H1 (cell line): ENCODE measurements around the gene LRCH3. TPM values are rescaled to one million over a fixed set of nuclear protein-coding genes. Genes with fewer than 3 reads are reported as not detected.

Experiments used
- CHD1 ChIP-seq: IDR thresholded peaks from 2 replicates; pipeline ENCODE4 v1.6.1; 2012; ENCODE audit warnings: low read depth, low read length, improper control_type of control experiment
- CTCF ChIP-seq, 3 experiments: IDR thresholded peaks; 1 replicate in 2 of 3; 2 replicates in 1 of 3; pipeline versions ENCODE4 v1.5.1 to v1.6.1; 2011; ENCODE audit warnings: low read length in 3 of 3, mild to moderate bottlenecking in 3 of 3, inconsistent platforms in 2 of 3, low read depth in 1 of 3, moderate library complexity in 1 of 3; ENCODE audit not compliant: insufficient read depth in 1 of 3; ENCODE audit errors: control extremely low read depth in 1 of 3
- EP300 ChIP-seq, 2 experiments: IDR thresholded peaks; 1 replicate in 1 of 2; 2 replicates in 1 of 2; pipeline ENCODE4 v1.6.1; 2011 to 2012; ENCODE audit warnings: low read depth in 2 of 2, low read length in 2 of 2, mild to moderate bottlenecking in 2 of 2, borderline replicate concordance in 1 of 2, inconsistent platforms in 1 of 2, moderate library complexity in 1 of 2
- GTF2F1 ChIP-seq: IDR thresholded peaks from 2 replicates; pipeline ENCODE4 v1.6.1; 2012; ENCODE audit warnings: low read depth, low read length, improper control_type of control experiment, borderline replicate concordance
- USF2 ChIP-seq: IDR thresholded peaks from 2 replicates; pipeline ENCODE4 v1.6.1; 2011; ENCODE audit warnings: low read length, improper control_type of control experiment
- polyA plus RNA-seq, 7 experiments: library from polyadenylated mRNA; depleted of rRNA in 3 of 7; stranded (reverse) in 5 of 7; unstranded in 2 of 7; fragments of >200 nt in 5 of 7; fragments of 200-250 nt in 2 of 7; gene quantifications; 1 replicate in 5 of 7; 2 replicates in 1 of 7; 4 replicates in 1 of 7; pipeline versions ENCODE4 v1.2.1 to v1.2.3, GENCODE V29; 2011 to 2013; ENCODE audit warnings: missing spikeins in 2 of 7, mixed read lengths in 2 of 7
- total RNA-seq: library from RNA; stranded (reverse); fragmentation: NEBNext Ultra II Directional; extraction: Animal tissue kit (Norgen Biotek cat#: 25700); gene quantifications from 2 replicates; pipeline ENCODE4 v1.2.1, GENCODE V29; 2021

The LRCH3 gene
- total and polyA plus RNA-seq, 2 of the 8 experiments (the other 6 are each of a cell fraction or from before 2014, with no cell fraction given), result 58.4 to 66.0 TPM

- TF ChIP-seq USF2 (no peak), EP300 (IDR thresholded peaks at IDR 0.05; ENCODE audit: borderline replicate concordance in 1 of 2, low read depth in 2 of 2, low read length in 2 of 2) (no peak), GTF2F1 (no peak), CHD1 (no peak), CTCF (IDR thresholded peaks at IDR 0.05; ENCODE audit: control extremely low read depth in 1 of 3, insufficient read depth in 1 of 3, low read depth in 1 of 3, low read length in 3 of 3) (no peak)
These were observed 90.4 kb downstream of the LRCH3 start (continued) for GRCh38 chr3:197881270-197881969.
